NCI-H2107 treated with DMSO at 0.1 percent for 48 hours (cell line): ENCODE results near the gene AIFM3.

Experiments
- DNase-seq: peaks from one replicate; lab custom pipeline; 2025; ENCODE audit not compliant: unreplicated experiment; lab: John Stamatoyannopoulos, UW

Gene AIFM3

DNA sequence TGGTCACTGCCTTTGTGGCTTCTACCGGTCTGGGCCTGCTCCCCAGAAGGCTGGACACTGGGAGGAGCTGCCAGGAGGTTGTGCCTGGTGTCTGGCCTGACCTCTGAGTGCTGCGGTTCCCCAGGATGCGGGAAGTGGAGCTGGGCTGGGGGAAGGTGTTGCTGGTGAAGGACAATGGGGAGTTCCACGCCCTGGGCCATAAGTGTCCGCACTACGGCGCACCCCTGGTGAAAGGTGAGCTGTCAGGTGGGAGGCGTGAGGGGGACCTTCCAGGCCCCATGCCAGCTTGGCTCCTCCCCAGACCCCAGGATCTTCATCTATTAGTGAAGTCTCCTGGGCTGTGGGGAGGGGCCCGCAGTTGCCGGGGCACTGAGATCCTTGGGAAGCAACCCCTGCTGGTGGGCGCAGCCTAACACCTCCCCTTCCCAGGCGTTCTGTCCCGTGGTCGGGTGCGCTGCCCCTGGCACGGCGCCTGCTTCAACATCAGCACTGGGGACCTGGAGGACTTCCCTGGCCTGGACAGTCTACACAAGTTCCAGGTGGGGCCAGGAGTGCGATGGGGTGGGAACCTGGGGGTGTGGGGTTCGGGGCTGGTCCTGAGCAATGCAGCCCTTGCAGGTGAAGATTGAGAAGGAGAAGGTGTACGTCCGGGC is 6.7 kb downstream of the AIFM3 start:
- DNase-seq = no peak

- DNase-seq = no peak
Measured at GRCh38 chr22:20974336-20974955, 7.4 kb downstream of the AIFM3 start.

- no peak for DNase-seq
Measured at GRCh38 chr22:20975541-20976290, 8.7 kb downstream of the AIFM3 start.

- no peak for DNase-seq
Measured at GRCh38 chr22:20976291-20976877, 9.3 kb downstream of the AIFM3 start.

GRCh38 chr22:20977019-20977418 is 10.0 kb downstream of the AIFM3 start:
- DNase-seq = no peak

- DNase-seq = no peak
Measured at GRCh38 chr22:20977516-20978170, 10.6 kb downstream of the AIFM3 start.

GRCh38 chr22:20978419-20978818 is 11.4 kb downstream of the AIFM3 start:
- DNase-seq = no peak

- DNase-seq = no peak
Measured at GRCh38 chr22:20979243-20979809, 12.3 kb downstream of the AIFM3 start.

- DNase-seq = no peak
Measured at GRCh38 chr22:20979940-20980453, 12.9 kb downstream of the AIFM3 start.

DNA sequence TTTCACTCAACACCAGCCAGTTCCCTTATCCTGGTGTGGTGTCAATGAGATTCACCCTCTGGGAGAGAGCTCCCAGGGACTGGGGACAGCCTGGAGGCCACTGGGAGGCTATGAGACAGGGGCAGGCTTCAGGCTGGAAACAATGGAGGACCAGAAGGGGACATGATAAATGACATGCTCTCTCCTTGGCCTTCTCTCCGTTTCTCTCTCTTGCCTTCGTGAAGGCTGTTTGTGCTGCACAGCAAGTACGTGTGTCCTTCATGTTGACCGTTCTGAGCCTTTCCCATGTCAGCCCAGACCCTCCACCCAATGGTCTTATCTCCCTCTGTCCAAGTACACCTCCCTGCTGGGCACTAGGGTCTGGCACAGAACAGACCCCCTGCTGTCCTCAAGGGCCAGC is 13.5 kb downstream of the AIFM3 start:
- DNase-seq = no peak

- no peak for DNase-seq
Measured at GRCh38 chr22:20980938-20981722, 14.1 kb downstream of the AIFM3 start.

DNA sequence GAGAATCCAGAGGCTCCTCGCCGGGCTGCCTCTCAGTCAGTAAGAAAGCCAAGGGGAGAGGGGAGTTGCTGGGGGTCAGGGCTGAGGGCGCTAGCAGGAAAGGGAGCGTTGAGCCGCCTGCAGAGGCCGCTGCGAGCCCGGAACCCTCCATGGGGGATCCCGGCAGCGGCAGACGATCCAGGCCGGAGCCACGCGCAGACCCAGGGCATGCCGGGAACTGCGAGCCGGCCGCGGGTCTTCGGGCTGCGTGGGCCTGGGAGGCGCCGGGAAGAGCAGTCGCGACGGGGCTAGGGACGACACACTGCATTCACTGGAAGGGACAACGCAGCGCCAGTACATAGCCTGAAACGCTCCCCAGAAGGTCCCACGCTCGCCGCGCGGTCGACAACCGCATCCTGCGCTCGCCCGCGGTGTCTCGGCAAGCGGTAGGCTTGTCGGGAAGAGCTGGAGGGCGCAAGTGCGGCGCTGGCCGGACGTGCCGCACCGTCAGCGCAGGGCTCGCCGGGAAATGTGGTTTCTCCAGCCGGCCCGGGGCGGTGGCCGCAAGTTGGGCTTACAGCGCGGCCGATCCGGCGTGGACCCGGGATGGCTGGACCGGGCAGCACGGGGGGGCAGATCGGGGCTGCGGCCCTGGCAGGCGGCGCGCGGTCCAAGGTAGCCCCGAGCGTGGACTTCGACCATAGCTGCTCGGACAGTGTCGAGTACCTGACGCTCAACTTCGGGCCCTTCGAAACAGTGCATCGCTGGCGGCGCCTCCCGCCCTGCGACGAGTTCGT is 14.9 kb downstream of the AIFM3 start, which contains the start of gene LZTR1:
Gene LZTR1 (plus strand): TSS at position 511 of the 776 bp plus-strand sequence. CDS start 75 bp downstream, at position 586.
- no peak for DNase-seq

- no peak for DNase-seq
Measured at GRCh38 chr22:20982563-20982882, 15.5 kb downstream of the AIFM3 start.

DNA sequence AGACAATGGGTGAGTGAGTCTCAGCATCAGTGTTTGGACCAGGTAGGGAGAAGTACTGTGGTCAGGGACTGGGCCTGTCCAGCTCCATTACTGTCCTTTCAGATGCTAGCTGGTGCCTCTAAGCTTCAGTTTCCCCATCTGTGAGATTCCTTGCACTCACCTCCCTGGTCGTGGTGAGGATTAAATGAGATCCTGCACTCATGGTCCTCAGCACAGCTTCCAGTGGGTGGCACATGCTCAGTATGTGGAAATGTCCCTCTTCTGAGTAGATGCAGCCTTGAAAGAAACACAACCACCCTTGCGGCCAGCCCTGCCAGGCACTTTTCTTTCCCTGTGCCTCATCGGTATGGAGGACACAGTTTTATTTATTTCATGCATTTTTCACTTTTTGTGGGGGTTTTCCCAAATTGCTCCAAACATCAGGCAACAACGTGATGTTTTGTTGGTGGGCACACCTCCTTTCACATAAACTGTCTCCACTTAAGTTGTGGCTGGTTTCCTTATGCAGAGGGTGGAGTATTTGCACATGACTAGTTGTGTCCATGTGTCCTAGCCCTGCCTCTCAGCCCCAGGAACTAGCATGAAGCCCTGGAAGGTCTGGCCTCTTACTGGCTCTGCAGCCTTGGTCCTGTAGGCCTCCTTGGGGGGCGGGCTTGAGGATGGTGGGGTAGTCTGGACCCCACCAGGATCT is 16.2 kb downstream of the AIFM3 start:
- no peak for DNase-seq

DNA sequence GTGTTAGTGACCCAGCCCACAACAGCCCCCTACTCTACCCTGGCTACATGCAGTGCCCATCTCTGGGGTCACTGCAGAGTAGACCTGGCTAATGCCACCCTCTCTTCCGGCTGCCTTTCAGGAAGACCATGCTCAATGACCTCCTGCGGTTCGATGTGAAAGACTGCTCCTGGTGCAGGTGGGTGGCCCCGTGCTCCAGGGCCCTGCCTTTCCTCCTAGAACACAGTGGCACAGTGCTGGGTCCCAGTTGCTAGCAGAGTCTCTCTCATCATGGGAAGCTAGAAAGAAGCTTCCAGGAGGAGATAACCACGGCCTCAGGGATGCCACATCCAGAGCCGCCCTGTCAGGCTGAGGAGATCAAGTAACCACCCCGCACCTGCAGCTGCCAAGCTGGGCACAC is 18.7 kb downstream of the AIFM3 start:
- no peak for DNase-seq

- DNase-seq = no peak
Measured at GRCh38 chr22:20986365-20986764, 19.3 kb downstream of the AIFM3 start.

- DNase-seq = no peak
Measured at GRCh38 chr22:20987375-20987774, 20.3 kb downstream of the AIFM3 start.

DNA sequence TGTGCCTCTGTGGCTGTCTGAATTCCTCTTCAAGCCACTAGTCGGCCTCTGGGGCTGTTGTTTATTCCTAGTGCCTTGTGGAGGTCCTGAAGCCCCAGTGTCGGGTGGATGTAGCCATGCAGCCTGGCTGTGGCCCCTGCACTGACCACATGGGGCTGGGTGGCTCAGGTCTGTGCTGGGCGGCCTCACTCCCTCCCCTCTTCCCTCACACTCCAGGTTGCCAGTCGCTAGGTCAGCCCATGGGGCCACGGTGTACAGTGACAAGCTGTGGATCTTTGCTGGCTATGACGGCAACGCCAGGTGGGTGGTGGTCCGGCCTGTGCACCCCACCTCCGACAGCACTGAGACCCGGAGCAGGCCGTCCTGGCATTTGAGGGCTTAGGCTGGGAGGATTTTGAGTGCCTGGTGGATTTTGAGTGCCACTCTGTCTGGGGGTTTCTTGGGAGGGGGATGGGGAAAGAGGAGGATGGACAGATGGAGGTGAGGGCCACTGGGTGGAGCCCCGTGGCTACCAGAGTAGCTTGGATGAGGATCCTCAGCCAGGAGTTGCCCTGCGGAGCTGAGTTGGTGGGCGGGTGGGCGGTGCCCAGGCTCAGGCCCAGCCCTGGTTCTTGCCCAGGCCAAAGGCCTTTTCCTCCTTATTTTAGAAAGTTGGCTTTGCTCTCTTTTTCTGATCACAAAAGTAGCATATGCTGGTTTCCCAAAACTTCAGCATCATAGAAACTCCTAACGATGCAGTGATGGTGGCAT is 21.7 kb downstream of the AIFM3 start:
- no peak for DNase-seq
